Measurements from ENCODE around the gene PAFAH1B2.

Gene PAFAH1B2

GRCh38 chr11:117191680-117192400 is 47.8 kb downstream of the PAFAH1B2 start:
- FAIRE-seq = no peak

GRCh38 chr11:117192401-117192875 is 48.4 kb downstream of the PAFAH1B2 start:
- FAIRE-seq = no peak

- no peak for FAIRE-seq
These were observed 49.3 kb downstream of the PAFAH1B2 start for GRCh38 chr11:117193130-117194020.

- FAIRE-seq = no peak
These were observed 50.2 kb downstream of the PAFAH1B2 start for GRCh38 chr11:117194267-117194666.

- FAIRE-seq = no peak
These were observed 51.2 kb downstream of the PAFAH1B2 start for GRCh38 chr11:117195258-117195657.

GRCh38 chr11:117195761-117196160 is 51.7 kb downstream of the PAFAH1B2 start:
- FAIRE-seq = no peak

GRCh38 chr11:117197006-117197405 is 52.9 kb downstream of the PAFAH1B2 start:
- no peak for FAIRE-seq

GRCh38 chr11:117197516-117198456 is 53.7 kb downstream of the PAFAH1B2 start:
- FAIRE-seq = no peak

- FAIRE-seq = no peak
These were observed 54.5 kb downstream of the PAFAH1B2 start for GRCh38 chr11:117198613-117199012.

GRCh38 chr11:117199053-117199915 is 55.2 kb downstream of the PAFAH1B2 start, which contains the start of gene TAGLN:
Gene TAGLN (plus strand): TSS chr11:117199370. CDS start chr11:117203014, 3,644 bp downstream.
- FAIRE-seq = no peak

GRCh38 chr11:117199916-117200812 is 56.1 kb downstream of the PAFAH1B2 start:
- no peak for FAIRE-seq

GRCh38 chr11:117200813-117201657 is 56.9 kb downstream of the PAFAH1B2 start:
- no peak for FAIRE-seq

- FAIRE-seq = no peak
These were observed 57.7 kb downstream of the PAFAH1B2 start for GRCh38 chr11:117201658-117202305.

GRCh38 chr11:117202386-117203068 is 58.4 kb downstream of the PAFAH1B2 start:
- no peak for FAIRE-seq

- FAIRE-seq = no peak
These were observed 59.0 kb downstream of the PAFAH1B2 start for GRCh38 chr11:117203069-117203407.

GRCh38 chr11:117204283-117205080 is 60.4 kb downstream of the PAFAH1B2 start:
- no peak for FAIRE-seq

- no peak for FAIRE-seq
These were observed 61.2 kb downstream of the PAFAH1B2 start for GRCh38 chr11:117205211-117205818.

Measured in A204.1 (cell line).